GM21423 (cell line): ENCODE results near the gene ATP1A3.
"Not testable (repeated sequence)": the region's sequence is repeated elsewhere in the genome, so short reads cannot be mapped to it uniquely, and the experiment has no call there.

Source experiments
- ATAC-seq: cut with Tn5 transposase; IDR thresholded peaks from one replicate; pipeline ENCODE4 v1.9.1; 2021; ENCODE audit warnings: mild to moderate bottlenecking, moderate library complexity; ENCODE audit not compliant: unreplicated experiment

Gene ATP1A3

DNA sequence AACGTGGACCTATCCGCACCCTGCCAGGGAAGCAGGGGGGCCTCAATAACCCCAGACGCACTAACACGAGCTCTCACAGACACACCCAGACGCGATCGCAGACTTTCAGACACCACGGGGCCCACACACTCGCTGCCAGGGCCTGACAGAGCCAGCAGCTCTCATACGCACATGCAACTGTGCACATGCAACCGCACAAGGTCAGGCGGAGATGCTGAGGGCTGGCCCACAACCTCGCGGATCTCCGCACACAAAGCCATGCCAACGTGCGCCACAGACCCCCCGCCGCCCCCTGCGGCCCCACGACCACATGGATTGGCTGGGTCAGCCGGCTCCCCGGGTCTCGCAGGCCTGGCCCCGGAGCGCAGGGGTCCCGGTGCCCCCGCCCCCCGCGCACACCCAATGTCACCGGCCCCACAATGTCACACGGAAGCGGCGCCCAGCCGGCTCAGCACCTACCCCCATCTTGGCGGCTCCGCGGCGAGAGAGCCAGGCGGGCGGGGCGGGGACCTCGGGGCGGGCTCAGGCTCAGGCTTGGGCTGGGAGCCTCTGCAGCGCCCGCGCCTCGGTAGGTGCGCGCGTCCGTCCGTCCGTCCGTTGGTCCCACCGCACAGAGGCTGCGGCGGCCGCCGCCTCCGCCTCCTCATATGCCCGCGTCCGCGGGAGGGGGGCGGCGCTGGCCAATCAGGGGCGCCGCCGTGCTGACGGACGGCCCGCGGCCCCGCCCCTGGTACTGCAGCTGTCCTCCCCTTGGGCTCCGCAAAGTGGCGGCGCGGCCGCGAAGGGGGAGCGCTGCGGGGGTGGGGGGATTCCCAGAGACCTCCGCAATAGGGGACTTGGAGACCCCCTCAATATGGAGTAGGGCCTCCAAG lies at the start of gene ATP1A3:
Gene ATP1A3 (minus strand): TSS at position 619 of the 872 bp plus-strand sequence. CDS start 154 bp downstream, at position 465.
- ATAC-seq, result no peak

DNA sequence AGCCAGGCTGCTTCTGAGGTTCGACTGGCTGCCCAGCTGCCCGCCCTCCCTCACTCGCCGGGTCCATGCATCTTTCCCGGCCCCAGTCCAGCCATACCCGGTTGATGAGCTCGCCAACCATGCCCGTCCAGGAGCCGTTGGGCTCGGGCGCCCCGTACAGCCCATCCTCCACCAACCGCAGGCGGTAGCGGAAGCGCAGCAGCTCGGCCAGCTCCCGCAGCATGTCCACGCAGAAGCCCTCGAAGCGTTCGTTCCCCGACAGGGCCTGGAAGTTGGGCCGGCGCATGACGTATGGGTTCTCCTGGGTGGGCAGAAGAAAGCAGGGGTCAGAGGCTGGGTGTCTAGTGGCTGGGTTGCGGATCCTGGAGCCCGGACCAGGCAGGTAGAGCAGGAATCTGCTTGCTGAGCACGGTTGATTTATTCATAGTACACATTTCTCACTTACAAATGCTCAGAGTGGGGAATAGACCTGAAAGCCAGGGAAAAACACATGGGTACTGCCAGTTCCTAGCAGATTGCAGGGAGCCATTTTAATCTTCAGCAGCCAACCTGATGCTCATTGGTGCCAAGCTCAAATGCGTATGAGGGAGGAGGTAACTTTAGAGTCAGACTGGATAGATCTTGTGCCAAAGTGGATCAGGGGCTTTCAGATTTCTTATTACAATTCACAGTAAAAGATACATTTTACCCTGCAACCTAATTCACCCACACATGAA lies 48.6 kb upstream of the ATP1A3 start:
- ATAC-seq, result no peak

DNA sequence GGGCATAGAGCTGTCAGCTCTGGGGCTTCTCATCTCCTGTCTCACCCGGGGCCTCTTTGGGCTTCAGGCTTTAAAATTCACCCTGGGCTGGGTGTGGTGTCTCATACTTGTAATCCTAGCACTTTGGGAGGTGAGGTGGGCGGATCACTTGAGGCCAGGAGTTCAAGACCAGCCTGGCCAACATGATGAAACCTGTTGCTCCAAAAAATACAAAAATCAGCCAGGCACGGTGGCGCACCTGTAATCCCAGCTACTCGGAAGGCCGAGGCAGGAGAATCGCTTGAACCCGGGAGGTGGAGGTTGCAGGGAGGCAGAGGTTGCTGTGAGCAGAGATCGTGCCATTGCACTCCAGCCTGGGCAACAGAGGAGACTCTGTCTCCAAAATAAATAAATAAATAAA lies 46.5 kb upstream of the ATP1A3 start:
- not testable (repeated sequence) for ATAC-seq

DNA sequence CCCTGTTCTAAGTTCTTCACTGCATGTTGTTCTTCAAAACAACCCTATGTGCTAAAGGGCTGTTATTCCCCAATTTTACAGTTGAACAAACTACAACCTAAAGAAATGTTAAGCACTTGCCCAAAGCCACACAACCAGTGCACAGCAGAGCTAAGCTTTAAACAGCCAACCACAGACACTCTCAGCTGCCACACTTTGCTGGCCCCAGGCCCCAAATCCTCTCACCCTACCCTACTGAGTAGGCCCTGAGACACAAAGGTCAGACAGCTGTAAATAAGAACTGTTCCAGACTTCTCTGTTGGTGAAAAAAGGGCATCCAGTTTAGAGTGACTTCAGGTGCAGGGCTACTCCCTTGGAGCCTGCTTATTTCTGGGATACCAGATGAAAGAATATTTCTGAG lies 46.0 kb upstream of the ATP1A3 start:
- ATAC-seq, result no peak

DNA sequence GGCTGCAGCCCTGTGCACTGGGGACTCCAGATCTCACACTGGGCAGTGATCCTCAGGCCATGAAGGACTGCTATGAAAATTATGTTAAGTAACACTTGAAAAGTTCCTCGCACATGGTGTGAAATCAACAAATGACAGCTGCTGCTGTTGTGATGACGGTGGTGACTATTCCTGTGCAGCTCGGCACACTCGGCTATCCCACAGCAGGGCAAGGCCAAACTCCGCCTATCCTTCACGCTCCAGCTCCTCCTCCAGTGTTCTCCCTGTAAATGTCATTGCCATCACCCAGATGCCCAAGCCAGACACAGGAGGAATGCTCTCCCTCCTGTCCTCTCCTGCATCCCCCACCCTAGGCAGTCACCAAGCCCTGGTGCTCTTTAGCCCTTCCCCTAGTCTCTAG lies 44.6 kb upstream of the ATP1A3 start:
- no peak for ATAC-seq

DNA sequence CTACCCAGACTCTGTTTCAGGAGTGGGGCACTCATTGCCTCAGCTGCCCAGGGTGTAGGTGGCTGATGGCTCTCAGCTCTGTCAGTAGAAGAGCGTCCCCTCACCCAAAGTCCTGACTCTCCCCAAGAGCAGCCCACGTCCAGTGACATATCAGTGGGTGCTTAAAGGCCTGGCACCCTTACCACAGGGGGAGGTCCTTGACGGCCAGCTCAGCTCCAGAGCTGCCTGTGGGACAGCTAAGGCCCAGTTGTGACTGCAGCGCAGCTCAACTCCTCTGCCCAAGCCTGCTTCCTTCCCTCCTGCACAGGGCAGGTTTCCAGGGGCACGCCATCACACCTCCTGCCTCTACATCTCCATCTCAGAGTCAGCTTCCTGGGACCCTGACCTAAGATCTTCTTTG lies 43.6 kb upstream of the ATP1A3 start:
- no peak for ATAC-seq

DNA sequence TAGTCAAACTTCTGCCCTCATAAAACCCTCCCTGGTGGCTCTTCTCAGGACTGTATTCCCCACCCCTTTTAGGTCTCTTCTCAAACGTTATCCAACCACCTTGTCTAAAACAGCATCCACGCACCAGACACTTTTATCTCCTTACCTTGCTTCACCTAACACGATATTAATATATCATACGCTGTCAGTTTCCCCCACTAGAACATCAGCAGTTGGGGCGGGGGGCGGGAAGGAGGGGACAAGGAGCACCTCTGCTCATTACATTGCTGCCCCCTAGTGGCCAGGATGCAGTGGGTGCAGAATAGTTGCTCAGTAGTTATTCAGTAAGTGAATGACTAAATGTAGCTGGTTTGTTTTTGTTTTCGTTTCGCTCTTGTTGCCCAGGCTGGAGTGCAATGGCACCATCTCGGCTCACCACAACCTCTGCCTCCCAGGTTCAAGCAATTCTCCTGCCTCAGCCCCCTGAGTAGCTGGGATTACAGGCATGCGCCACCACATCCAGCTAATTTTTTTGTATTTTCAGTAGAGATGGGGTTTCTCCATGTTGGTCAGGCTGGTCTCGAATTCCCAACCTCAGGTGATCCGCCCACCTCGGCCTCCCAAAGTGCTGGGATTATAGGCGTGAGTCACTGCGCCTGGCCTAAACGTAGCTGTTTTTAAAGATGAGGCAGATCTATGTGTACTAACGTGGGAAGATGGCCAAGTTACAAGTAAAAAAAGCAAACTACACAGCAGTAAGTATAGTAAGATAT lies 40.8 kb upstream of the ATP1A3 start:
- not testable (repeated sequence) for ATAC-seq

DNA sequence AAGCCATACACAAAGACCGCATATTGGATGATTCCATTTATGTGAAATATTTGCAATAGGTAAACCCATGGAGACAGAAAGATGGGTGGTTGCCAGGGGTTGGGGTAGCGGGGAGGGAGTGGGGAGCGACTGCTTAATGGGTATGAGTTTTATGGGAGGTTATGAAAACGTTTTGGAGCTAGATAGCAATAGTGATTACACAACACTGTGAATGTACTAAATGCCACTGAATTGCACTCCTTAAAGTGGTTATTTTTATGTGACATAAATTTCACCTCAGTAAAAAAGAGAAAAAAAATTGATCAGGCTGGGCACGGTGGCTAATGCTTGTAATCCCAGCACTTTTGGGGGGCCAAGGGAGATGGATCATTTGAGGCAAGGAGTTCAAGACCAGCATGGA lies 39.4 kb upstream of the ATP1A3 start:
- no peak for ATAC-seq

DNA sequence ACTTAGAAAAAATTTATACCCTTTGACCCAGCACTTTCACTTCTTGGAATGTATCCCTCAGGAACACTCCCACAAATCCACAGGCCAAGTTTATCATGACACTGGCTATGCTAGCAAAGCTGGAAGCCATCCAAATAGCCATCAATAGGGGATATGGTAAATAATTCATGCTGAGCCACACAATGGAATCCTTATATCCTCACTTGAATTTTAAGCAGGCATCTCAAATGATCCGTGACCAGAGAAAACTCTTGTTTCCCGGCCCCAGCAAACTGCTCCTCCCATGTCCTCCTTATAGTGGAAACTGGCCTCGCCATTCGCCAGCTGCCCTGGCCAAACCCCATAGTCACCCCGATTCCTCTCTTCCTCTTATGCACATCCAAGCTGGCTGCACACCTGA lies 38.4 kb upstream of the ATP1A3 start:
- ATAC-seq, result no peak

DNA sequence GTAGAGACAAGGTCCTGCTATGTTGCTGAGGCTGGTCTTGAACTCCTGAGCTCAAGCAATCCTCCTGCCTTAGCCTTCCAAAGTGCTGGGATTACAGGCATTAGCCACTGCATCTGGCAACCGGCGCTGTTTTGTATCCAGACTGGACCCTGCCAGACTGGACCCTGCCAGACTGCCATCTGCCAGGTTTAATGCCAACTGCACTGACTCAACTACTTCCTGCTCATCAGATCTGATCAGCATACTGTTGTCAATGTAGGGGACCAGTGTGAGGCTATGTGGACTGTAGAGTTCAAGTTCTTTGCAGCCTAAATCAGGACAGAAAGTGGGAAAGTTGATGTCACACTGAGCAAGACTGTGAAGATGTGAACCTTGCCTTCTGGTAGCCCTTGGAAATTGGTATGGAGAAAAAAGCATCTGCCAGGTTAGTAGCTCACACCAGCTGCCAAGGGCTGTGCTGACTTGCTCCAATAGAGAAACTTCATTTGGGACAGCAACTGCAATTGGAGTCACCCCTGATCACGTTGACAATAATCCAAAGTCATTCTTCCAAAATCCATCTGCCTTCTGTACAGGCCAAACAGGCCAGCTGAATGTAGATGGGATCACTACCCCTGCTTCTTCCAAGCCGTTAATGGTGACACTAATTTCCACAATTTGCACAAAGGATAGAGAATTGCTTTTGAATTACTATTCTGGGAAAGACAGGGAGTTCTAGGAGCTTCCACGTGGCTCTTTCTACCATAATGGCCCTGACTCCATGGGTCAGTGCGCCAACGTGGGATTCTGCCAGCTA lies 36.8 kb upstream of the ATP1A3 start:
- ATAC-seq, result no peak

DNA sequence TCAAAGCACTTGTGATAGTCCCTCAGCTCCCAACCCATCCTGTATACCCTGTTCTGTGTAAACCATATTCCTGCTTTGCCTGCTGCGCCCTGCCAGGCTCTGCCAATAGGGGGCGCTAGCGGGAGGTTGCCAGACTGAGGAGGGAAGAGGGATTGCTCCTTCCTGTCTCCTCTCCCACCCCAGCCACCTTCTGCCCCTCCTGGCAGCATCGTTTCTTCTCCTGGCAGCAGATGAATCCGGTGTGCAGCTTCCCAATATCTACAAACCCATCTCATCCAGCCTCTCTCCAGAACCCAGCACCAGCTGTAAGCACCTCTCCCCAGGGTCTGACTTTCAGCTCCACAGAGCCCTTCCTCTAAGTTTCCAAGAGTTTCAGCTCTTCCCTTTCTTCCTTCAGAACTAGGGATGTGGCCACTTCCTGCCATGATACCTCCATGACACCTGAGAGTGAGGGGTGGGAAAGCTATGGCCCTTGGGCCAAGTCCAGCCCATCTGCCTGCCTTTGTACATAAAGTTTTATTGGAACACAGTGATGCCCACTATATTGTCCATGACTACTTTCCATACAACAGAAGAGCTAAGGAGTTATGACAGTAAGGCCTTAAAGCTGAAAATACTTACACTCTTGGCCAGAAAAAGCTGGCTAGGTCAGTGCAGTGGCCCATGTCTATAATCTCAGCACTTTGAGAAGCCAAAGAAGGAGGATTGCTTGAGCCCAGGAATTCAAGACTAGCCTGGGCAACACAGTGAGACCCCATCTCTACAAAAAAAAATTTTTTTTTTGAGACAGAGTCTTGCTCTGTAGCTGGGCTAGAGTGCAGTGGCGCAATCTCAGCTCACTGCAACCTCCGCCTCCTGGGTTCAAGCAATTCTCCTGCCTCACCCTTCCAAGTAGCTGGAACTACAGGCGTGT lies 34.5 kb upstream of the ATP1A3 start:
- ATAC-seq, result no peak

DNA sequence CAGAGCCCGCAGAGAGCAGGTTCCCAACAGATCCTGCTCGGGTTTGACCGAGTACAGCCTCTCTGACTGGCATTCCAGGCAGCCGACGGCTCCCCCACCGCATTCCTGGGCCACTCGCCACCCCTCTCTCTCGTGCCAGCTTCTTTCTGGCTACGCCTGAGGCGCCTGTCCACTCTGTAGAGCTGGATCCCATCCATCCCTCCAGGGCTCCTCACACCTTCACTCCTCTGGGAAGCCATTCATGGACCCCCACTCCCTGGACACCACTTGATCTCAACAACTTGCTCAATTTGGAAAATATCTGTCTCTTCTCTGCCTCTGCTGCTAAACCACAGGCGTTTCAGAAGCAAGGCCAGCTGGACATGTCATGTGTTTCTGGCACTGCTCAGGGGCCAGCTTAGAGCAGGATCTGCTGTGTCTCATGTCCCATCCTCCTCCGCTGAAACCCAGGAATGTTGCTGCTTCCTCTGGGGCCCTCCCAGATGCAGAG lies 30.6 kb upstream of the ATP1A3 start:
- ATAC-seq, result no peak

DNA sequence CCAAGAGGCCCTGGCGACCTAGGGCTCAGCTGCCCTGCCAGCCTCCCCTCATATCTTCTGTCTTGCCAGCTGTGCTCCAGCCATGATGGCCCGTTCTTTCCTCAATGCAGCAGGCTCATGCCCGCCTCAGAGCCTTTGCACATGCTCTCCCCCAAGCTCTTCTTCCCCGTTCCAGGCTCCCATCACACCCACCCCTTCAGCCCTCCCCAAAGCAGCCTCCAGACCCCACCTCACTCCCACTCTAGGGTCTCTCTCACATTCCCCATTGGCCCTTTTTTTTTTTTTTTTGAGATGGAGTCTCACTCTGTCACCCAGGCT lies 29.9 kb upstream of the ATP1A3 start:
- no peak for ATAC-seq

DNA sequence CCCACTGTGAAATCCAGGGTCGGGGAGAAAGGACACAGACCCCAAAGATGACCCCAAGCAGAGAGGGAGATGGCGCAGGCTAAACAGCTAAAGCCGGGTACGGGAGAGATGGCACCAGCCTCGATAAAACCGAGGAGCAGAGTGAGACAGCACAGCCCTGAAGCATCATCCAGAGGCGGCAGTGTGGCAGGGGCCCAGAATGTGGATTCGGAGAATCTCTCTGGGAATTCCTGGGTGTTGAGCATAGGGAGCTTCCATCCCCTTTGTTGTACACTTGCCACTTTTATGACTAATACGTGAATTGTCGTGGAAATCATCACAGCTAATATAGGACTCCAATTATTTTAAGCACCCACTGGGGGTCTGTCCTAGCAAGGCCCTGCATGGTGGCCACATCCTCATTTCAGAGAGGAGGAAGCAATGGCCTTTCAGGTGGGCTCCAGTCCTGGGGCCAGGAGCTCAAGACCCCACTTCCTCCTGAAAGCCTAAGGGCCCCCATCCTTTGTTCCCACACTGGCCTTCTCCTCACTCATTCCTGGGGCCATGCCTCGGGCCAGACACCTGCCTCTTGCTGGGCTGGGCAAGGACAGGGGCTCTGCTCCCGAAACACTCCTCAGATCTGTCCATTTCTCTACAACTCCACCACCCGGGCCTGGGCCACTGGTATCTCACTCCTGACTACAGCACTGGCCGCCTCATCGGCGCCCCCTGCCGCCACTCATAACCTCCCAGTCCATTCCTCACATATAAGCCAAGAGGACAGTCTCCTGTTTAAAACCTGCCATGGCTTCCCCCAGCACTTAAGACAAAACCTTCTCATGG lies 29.3 kb upstream of the ATP1A3 start:
- ATAC-seq, result no peak

DNA sequence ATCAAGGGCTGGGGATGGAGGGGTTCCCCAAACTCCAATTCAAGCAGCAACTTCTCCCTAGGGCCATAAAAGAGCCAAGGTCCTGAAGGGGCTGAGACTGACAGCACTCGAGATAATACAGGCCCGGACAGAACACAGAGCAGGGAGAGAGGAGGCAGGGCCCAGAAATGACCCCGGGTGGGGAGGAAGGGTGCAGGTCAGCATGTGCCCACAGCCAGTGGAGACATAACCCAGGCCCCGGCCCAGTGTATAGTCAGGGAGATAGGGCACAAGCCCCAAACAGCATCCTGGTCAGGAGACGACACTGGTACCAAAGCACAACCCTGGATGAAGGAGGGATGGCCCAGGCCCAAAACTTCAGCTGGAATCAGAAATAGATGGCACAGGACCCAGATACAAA lies 28.6 kb upstream of the ATP1A3 start:
- ATAC-seq, result no peak

DNA sequence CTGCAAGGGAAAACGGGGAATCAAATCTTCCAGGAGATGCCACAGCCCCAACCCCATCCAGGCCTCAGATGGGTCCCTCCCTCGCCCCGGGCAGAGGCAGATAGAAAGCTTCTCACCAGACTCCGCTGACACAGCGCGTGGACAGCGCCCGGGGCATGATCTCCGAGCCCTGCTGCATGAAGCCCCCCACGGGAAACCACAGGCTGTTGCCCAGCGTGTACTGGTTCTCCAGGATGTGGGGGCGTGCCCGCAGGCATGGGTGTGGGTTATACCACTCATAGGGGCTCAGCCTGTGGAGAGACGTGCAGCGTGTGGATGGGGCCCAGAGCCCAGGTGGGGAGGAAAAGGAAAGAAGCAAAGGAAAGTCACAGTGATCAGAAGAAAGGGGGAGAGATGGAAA lies 27.2 kb upstream of the ATP1A3 start:
- ATAC-seq, result no peak

DNA sequence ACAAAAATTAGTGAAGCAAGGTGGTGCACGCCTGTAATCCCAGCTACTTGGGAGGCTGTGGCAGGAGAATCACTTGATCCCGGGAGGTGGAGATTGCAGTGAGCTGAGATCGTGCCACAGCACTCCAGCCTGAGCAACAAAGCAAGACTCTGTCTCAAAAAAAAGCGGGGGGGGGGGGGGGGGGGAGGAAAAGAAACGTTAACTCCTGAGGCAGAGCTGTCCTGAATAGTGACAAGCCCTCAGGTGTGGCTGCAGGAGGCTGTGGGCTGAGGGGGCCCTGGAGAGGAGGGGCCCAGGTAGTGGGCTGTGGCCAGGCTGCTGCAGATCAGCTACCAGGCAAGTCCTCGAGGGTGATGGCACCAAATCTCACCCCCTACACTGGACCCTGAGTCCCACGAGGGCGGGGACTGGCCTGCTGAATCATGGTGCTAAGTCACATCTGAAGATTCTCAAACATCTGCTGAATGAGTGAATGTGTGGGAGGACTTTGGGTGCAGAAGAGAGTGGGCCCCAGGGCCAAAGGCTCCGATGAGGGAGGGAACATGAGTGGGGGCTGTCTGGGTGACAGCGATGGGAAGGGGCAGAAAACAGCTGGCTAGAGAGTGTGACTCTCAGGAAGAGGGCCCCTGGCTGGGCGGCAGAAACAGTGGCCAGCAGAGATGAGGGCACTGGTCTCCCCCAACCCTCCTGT lies 24.6 kb upstream of the ATP1A3 start:
- no peak for ATAC-seq

DNA sequence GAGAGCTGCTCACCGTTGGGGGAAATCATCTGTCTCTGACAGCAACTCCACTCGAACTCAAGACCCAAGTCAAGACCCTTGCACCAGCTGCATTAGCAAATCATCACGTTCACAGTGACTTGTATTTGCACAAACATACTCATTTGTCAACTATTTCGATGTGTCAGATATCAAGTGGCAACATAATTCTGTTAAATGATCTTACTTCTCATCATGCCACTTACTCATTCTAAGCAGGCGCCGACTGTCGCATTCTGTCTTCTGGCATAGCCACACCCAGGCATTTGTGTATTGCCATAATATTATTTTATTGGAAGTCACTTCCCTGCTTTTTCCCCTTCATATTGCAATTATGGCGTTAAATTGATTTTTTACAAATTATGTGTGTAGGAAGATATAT lies 23.0 kb upstream of the ATP1A3 start:
- no peak for ATAC-seq
